ENCODE data around the gene DNAJB1.

DNAJB1 gene

GRCh38 chr19:14473073-14473977 is 44.9 kb downstream of the DNAJB1 start:
- DNase-seq (ENCODE audit: low spot score): peak; percentile 71

- peak; percentile 95 for DNase-seq (ENCODE audit: low spot score)
Measured at GRCh38 chr19:14472202-14472938, 45.8 kb downstream of the DNAJB1 start.

- DNase-seq (ENCODE audit: low spot score): no peak
Measured at GRCh38 chr19:14471436-14472187, 46.6 kb downstream of the DNAJB1 start.

- DNase-seq (ENCODE audit: low spot score): no peak
Measured at GRCh38 chr19:14470031-14470876, 47.9 kb downstream of the DNAJB1 start.

GRCh38 chr19:14467816-14468215 is 50.4 kb downstream of the DNAJB1 start:
- DNase-seq (ENCODE audit: low spot score): no peak

- no peak for DNase-seq (ENCODE audit: low spot score)
Measured at GRCh38 chr19:14467391-14467790, 50.8 kb downstream of the DNAJB1 start.
